Peyer's patch (tissue), 4 donors: ENCODE measurements around the gene COG8. TPM values are rescaled to one million over a fixed set of nuclear protein-coding genes. Genes with fewer than 3 reads are reported as not detected.
A peak's percentile ranks its signal among the peaks of the same experiment; 100 is the strongest.

ENCODE experiments used
- DNase-seq, 3 donors: peaks; one replicate each; pipeline ENCODE4 v3.0.0-alpha.2; 2017 to 2019
- H3K27ac ChIP-seq, 4 donors: fragments of 200-600 bp; sonication (generic); one replicate each; pipeline ENCODE4 v1.5.1; 2016 to 2019
- H3K27me3 ChIP-seq, 2 donors: fragments of 200-600 bp; sonication (generic); one replicate each; pipeline ENCODE4 v1.5.1; 2019
- H3K36me3 ChIP-seq, 3 donors: fragments of 200-600 bp; sonication (generic); one replicate each; pipeline ENCODE4 v1.5.1; 2016 to 2019
- H3K4me1 ChIP-seq, 4 donors: fragments of 200-600 bp; sonication (generic); one replicate each; pipeline ENCODE4 v1.5.1; 2016 to 2019
- H3K4me3 ChIP-seq, 4 donors: fragments of 200-600 bp; sonication (generic); 1 replicate in 3 of 4; 2 replicates in 1 of 4; pipeline ENCODE4 v1.5.1; 2016 to 2019; ENCODE audit warnings: mild to moderate bottlenecking in 1 of 4
- H3K9me3 ChIP-seq, 4 donors: fragments of 200-600 bp; sonication (generic); one replicate each; pipeline ENCODE4 v1.5.1; 2016 to 2019; ENCODE audit warnings: mild to moderate bottlenecking in 1 of 4
- CTCF ChIP-seq, 6 experiments: fragments of 450-650 bp in 4 of 6; fragments of 200-600 bp in 2 of 6; sonication (generic) in 1 of 6; IDR thresholded peaks; one replicate each; pipeline ENCODE4 v1.5.1; 2017 to 2019; ENCODE audit warnings: antibody characterized with exemption in 6 of 6, mild to moderate bottlenecking in 3 of 6, moderate library complexity in 1 of 6
- POLR2A ChIP-seq, 2 donors: fragments of 450-650 bp; IDR thresholded peaks; one replicate each; pipeline ENCODE4 v1.5.1; 2017; ENCODE audit warnings: antibody characterized with exemption in 2 of 2, mild to moderate bottlenecking in 2 of 2, moderate library complexity in 2 of 2
- total RNA-seq, 4 donors: library from RNA; depleted of rRNA; stranded (reverse); fragments of >200 nt; gene quantifications; one replicate each; pipeline ENCODE4 v1.1.0, GENCODE V29; 2016

The COG8 gene
- total RNA-seq, 4 donors from 2014 or later: 57.3 to 79.5 (median 77.0) TPM

GRCh38 chr16:69330286-69331109 lies 8.9 kb downstream of the COG8 start, which contains the start of gene PDF:
Gene PDF, minus strand, starts transcription at chr16:69330588. Its CDS starts 18 bp downstream, at chr16:69330570.
- peaks cover 0 to 40% (median 0%) of the 10 kb centered on the region in 3 donors for H3K36me3 ChIP-seq

DNA sequence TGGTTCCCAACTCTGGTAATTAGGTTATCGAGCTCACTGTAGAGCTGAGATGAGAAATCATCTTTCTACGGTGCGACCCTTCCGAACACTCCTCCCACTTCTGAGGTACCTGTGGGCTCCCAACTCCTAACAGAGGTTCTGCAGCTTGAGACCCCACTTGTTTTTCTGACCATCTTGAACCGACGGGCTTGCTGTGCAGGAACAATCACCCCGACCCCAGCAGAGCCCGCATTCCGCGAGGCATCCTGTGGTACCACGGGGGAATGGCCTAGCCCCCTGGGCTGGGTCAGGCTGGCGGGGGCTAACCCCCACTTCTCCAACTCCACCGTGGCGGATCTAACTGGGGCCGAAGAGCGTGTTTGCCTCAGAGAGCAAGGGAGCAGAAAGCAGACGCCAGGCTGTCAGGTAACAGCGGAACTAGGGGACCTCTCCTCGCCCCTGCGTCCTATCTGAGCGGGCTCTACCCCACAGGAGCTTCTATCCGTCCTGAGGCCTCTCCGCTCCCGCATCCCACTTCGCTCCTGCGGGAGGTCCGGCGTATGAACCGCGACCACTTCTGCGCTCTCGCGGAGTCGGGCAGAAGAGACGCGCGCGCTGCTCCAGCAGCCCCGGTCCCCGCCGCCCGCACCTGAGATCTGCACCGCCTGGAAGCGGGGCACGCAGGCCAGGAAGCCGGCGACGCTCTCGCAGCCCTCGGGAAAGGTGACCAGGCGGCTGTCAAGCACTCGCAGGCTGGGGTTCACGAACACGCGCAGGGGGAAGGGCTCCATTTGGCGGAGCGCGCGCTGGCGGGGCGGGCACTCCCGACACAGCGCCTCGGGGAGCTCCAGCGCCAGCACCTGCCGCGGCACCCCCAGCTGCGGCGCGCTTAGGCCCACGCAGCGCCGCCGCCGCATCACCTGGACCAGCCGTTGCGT lies 9.7 kb downstream of the COG8 start:
- peak in 1 of 3 donors; percentile 47 for DNase-seq
- Histone ChIP-seq H3K9me3 (no peaks in the 10 kb centered on the region), H3K4me1 (peaks cover 0 to 47% (median 15%) of the 10 kb centered on the region in 4 donors), H3K27me3 (no peaks in the 10 kb centered on the region), H3K36me3 (peaks cover 0 to 40% (median 0%) of the 10 kb centered on the region in 3 donors), H3K27ac (peak overlapping the region; percentile 90 to 95 (median 92)), H3K4me3 (peak overlapping the region; percentile 83 to 99 (median 93))
- TF ChIP-seq POLR2A (IDR thresholded peaks at IDR 0.05) (no peak), CTCF (IDR thresholded peaks at IDR 0.05) (no peak)

More at GRCh38 chr16:69330286-69331109, 8.9 kb downstream of the COG8 start, which contains the start of gene PDF:
- TF ChIP-seq POLR2A (IDR thresholded peaks at IDR 0.05) (peak; percentile 83 to 85), CTCF (IDR thresholded peaks at IDR 0.05) (peak in 2 of 6 experiments; percentile 7 to 13)
- H3K9me3 ChIP-seq: no peaks in the 10 kb centered on the region
- peak within 1 kb of the TSS; percentile 90 to 95 (median 92) for H3K27ac ChIP-seq
- peak within 1 kb of the TSS; percentile 83 to 99 (median 93) for H3K4me3 ChIP-seq
- DNase-seq: peak; percentile 93 to 97 (median 97)
- H3K4me1 ChIP-seq: peaks cover 0 to 43% (median 15%) of the 10 kb centered on the region in 4 donors
- no peaks in the 10 kb centered on the region for H3K27me3 ChIP-seq

DNA sequence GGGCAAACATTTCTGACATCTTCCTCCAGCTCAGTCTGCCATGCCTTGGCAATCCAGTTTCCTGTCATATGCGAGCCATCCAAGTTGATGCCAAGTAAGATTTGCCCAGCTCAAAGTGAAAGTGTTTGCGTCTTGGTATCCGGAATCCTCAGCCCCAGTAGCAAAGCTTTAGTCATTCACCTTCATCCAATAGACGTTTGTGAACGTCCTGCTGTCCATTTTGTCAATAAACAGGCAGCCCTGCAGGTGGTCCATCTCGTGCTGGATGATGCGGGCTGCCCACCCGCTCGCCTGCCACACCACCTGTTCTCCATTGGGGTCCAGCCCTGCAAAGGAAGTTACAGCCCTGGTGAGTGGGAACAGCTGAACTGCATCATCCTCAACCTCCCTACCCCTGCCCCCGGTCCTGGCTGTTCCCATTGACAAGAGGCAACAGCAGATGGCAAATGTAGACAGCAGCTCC lies 10.5 kb downstream of the COG8 start:
- peak in 1 of 3 donors; percentile 39 for DNase-seq
- H3K27me3 ChIP-seq: no peaks in the 10 kb centered on the region
- peak overlapping the region in 2 of 4 donors; percentile 57 to 90 for H3K27ac ChIP-seq
- H3K4me1 ChIP-seq: peaks cover 0 to 50% (median 15%) of the 10 kb centered on the region in 4 donors
- H3K4me3 ChIP-seq: peak overlapping the region in 2 of 4 donors; percentile 91 to 95
- TF ChIP-seq POLR2A (IDR thresholded peaks at IDR 0.05): no peak
- no peak for TF ChIP-seq CTCF (IDR thresholded peaks at IDR 0.05)
- peaks cover 0 to 40% (median 0%) of the 10 kb centered on the region in 3 donors for H3K36me3 ChIP-seq
- H3K9me3 ChIP-seq: no peaks in the 10 kb centered on the region

DNA sequence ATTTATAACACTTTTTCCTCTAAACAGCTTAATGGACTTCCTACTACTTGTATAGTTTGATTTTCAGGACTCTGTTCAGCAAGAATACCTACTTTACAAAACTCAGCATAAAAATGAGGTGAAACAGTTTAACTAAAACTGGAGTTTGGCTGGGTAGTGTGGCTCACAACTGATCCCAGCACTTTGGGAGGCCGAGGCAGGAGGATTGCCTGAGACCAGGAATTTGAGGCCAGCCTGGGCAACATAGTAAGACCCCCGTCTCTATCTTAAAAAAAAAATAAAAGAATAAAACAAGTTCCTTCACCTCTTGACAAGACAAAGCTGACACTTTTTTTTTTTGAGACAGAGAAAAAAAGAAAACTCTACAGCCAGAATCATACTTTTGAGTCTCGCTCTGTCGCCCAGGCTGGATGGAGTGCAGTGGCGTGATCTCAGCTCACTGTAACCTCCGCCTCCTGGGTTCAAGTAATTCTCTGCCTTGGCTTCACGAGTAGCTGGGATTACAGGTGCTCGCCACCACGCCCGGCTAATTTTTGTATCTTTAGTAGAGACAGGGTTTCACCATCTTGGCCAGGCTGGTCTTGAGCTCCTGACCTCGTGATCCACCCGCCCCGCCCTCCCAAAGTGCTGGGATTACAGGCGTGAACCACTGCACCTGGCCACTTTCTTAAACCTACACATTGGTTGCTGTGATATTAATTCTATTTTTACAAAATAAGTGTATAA lies 11.6 kb downstream of the COG8 start:
- TF ChIP-seq POLR2A (IDR thresholded peaks at IDR 0.05): no peak
- TF ChIP-seq CTCF (IDR thresholded peaks at IDR 0.05): no peak
- Histone ChIP-seq H3K9me3 (no peaks in the 10 kb centered on the region), H3K27ac (peak overlapping the region in 2 of 4 donors; percentile 57 to 90), H3K4me3 (no peak overlapping the region), H3K4me1 (peaks cover 0 to 50% (median 15%) of the 10 kb centered on the region in 4 donors), H3K27me3 (no peaks in the 10 kb centered on the region), H3K36me3 (peaks cover 0 to 40% (median 0%) of the 10 kb centered on the region in 3 donors)
- no peak for DNase-seq
